Cerebellar nuclear complex (tissue), 1 donor: ENCODE results near the gene OSCP1.

ENCODE experiments used
- DNase-seq, 2 experiments: peaks; one replicate each; lab custom pipeline; 2025; lab: John Stamatoyannopoulos, UW

Gene OSCP1

DNA sequence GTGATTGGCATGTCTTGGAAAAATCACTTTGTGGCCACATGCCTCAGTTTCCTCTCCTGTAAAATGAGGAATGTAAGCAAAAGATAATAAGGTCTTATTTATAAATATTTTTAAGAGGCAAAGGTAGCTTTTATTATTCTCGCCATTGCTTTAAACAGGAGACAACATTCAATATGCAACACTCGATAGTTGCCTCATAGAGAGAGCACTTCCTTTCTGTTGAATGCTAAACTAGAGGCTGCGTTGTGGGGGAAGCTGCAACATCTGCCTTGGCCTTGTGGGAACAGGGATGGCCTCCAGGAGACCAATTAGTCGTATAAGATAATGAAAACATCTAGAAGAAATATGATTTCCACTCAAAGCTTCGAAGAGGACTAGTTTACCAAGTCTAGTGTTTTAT lies 3.5 kb downstream of the OSCP1 start:
- DNase-seq = no peak

DNA sequence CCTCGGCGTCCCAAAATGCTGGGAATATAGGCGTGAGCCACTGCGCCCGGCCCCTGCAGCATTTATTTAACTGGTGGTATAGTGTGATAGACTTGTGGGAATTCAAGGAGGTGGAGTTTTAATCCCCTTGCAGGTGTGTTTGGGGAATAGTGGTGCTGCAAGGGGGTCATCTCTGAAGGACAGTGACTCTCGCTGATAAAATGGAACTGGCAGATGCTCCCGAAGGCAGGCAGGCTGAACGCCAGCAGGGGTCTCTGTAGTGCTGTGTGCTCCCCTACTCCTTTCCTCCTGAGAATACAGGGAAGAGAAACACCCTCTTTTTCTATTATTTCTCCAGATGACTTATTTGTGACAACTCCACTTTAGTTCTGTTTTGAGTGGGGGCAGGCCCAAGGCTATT lies 4.0 kb downstream of the OSCP1 start:
- DNase-seq = no peak

DNA sequence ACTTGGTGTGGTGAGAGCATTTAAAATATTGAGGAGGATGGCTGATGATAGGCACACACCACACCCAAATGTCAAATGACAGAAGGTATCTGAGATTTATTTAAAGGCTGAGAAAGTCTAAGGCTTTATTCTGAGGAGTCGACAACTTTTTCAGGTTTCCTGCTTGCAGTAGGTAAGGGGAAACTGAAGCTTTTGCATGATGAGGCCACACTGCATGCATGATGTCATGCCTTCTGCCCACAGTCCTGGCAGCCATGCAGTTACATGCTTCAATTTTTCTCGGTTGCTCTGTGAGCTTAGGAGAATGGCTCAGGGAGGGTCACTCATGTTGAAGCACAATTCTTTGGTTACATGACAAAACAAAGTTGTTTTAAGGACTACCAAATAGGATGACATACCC lies 7.0 kb downstream of the OSCP1 start:
- DNase-seq = no peak

DNA sequence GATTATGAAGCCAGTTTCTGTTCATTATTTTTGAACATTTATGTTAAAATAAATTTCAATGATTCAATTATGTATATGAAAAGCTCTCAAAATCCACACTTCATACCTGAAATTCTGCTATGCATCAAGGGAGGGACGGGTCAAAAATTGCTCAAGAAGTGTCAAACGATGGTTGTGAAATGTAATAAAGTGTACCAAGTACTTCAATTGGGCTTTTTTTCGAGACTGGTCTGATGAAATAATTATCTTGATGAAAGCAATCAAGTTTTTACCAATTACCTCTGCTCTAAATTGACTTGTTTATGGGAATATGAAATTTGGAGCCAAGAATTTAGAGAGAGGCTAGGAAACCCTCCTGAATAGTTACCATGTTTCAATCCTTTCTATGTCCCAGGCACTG lies 7.9 kb downstream of the OSCP1 start:
- no peak for DNase-seq

DNA sequence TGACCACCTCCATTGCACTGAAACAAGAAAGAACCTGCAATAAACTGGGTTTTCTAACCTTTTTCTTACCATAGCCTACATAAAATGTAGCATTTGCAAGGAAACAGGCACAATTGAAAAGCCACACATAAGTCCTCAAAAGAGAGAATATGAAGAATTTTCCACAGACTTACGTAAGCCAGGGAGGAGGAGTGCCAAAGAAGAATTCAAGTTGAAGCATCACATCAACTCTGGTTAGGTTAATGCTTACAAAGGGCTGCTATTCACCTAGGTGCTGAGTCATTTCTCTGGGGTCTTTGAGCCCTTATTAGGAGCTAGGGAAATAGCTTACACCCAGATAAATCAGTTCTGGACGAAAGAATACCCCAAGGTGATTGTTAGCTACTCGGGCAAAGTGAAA lies 9.6 kb downstream of the OSCP1 start:
- DNase-seq = no peak

DNA sequence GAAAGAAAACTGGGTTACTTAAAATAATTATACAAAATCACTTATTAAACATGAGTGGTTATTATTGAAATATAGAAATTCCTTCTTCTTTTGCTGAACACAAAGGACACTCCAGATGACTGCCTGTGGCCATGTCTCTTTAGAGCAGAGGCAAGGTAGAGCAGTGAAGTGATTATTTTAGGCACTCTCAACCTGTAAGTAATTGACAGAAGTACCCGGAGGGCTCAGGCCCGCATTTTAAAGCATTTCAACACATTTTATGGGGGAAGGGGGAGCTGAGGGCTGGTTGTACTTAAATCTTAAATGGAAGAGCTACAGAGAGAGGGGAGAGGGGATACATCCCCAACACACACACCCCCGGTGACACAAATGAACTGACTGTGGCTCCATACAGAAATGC lies 10.2 kb downstream of the OSCP1 start:
- no peak for DNase-seq

DNA sequence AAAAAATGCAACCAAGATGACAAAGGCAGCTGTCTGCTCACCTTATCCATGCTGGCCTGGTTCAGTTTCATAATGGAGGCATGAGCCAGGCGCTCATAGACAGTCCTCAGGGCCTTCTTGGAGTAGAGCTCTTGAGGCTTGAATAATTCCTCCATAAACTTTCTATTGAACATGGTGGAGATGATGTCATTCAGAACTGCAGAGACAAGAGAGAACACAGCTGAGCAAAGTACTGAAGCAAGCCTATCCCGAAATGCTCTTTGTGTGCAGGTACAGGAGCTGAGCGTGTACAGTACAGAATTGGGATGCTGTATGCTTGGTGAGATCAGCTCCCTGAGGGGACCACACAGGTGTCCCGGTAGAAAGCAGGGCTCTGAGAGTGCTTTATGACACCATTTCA lies 11.5 kb downstream of the OSCP1 start:
- no peak for DNase-seq

DNA sequence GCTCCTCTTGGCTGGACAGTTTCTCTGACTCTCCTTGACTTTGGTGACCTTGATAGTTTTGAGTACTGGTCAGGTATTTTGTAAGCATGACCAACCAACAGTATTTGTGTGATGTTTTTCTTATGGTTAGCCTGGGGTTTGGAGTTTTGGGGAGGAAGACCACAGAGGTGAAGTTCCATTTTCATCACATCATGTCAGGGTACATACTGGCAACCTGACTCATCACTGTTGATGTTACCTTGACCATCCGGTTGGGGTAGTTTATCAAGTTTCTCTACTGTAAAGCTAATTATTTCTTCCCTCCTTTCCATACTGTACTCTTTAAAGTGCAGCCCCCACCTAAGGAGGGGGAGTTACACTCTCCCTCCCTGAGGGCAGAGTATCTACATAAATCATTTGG lies 13.4 kb downstream of the OSCP1 start:
- no peak for DNase-seq

DNA sequence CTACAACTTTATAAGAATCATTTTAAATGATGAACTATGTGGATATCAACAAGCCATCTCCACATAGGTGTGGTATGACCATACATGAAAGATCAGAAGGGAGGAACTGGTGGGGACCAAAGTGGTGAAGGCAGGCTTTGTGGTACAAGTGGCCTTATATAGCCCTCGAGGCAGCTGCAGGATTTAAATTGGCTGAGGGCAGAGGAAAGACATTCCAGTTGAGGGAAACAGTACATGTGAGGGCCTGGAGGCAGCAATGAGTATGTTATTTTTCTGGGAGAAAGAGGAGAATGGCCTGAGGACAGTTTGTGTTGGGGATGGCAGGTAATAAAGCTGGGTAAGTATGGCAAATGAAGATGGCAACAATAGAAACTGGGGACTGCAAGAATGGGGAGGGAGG lies 17.1 kb downstream of the OSCP1 start:
- DNase-seq = no peak

DNA sequence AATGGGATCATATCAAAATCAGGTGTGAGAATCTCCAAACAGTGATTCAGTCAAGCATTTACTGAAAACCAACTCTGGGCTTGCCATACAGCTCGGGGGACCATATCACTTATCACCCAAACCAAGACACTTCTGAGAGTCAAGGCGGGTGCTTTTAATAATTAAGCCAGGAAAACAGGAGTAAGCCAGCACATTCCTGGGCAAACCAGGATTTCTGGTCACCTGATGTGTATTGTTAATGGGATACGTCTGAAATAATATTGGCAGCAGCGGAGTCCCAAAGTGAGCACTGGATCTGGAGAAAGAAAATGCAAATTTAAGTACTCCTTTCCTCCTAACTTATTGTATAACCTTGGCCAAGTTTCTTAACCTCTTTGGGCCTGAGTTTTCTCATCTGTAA lies 17.6 kb downstream of the OSCP1 start:
- no peak for DNase-seq

DNA sequence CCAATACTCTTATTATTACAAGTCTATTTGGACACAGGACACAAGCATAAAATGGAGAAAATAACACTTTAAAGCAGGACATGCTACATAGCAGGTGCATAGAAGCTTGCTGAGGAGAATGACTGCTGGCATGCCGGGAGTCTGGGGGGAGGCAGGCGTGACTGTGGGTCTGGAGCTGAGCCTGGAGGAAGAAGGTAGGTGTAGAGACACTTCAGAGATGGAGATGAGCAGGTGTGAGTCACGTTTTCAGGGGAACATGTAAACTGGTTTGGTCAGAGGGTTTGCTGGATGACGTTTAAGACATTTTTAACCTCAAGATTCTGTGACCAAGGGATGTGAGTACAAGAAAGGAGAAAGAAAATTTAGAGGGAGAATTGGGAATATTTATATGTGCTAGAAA lies 24.5 kb downstream of the OSCP1 start:
- DNase-seq = no peak

DNA sequence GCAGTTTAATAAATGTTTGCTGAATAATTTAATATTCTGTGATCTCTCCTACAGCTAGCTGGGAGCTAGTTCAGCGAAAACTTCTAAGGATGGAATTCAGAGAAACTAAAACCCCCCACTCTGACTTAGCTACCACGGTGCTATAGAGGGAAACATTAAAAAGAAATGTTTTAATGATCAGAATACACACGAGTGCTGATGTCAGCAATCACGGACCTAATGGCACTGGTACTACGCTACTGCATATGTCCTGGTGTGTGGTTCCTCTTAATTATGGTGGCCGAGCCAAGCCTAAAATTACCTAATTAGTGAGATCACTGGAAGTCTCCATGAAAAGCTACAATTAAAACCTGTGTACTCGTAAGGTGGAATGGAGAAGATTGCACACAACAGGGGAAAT lies 28.6 kb downstream of the OSCP1 start:
- no peak for DNase-seq

DNA sequence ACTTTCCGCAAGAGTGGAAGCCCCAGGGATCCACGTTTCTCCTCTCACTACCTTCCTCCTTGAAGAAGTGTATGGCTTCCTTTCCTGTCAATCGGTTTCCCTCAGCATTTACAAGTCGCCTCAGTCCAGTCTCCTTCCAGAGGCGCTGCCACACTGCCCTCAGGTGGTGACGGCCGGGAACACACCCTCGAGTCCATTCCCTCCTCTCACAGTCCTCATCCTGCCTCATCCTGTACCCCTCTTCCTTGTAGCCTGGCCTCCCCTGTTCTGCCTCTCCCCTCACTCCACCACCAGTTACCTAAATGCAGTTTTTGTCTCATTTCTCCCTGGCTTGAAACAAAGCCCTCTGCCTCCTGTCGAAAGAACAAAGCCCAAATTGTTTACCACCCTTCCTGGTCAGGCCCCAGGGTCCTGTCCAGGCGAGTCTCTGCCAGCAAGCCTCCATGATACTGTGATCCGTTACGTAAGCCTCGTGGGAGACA lies 29.4 kb downstream of the OSCP1 start:
- peak in 1 of 2 experiments; percentile 59 for DNase-seq

DNA sequence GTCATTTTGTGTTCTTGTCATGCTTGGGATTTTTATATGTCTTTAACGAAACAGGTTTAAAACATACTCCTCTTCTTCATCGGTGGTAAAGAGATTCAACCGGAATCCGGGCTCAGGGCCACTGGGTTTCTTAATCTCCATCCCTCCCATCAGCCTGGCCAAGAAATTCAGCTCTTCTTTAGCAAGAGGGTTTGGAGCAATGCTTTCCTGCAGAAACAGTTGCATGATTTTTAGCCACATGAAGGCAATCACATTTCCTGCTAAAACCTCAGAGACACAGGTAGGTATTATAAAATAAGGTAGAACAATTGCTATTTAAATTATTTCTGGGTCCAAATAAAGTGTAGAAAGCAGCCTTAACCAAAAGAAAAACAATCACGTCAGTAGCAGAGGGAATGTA lies 29.8 kb downstream of the OSCP1 start:
- DNase-seq = no peak

DNA sequence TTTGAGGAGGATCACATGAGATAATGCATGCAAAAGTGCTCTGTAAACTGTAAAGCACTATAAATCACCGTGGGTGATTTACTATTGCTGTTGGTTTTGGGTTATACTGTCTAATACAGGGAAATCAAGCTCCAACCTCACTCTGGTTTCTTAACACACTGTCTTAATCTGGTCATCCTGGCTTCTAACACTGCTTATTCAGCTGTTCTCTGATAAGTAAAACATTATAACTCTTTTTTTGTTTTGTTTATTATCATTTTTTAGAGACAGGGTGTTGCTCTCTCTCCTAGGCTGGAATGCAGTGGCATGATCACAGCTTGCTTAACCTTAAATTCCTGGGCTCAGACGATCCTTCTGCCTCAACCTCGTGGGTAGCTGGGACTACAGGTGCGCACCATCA lies 30.7 kb downstream of the OSCP1 start:
- DNase-seq = no peak

DNA sequence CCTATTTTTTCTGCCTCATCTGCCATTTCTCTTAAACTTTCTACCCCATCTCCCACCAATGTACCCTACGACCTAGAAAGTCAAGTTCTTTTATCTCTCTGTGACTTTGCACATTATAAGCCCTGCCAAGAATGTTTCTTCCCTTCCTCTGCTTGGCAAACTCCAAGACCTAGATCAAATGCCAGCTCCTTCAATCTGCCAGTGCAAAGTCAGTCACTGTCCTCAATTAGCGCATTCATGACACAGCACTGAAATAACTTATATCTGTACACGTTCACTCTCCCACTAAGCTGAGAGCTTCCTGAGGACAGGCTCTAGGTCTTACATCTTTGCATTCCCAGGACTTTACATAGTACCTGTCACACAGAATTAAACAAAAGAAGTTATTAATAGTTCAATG lies 31.1 kb downstream of the OSCP1 start:
- DNase-seq = no peak

DNA sequence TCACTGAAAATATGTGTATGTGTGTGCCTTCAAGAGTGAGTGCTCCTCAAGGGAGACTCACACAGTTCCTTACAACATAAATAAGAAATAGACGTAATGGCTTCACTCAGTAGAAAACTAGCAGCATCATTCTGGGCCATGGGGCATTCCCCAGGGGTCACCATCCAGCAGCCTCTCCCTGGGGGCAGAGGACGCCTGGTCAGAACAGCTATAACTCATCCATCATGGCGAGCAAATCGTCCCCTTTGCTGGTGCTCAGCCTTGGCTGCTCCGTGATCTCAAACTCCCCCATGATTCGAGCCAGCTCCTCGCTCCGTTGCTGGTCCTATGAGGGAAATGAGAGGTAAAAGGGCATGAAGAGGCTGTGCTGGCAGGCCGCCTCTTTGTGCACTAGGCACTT lies 32.3 kb downstream of the OSCP1 start:
- no peak for DNase-seq

DNA sequence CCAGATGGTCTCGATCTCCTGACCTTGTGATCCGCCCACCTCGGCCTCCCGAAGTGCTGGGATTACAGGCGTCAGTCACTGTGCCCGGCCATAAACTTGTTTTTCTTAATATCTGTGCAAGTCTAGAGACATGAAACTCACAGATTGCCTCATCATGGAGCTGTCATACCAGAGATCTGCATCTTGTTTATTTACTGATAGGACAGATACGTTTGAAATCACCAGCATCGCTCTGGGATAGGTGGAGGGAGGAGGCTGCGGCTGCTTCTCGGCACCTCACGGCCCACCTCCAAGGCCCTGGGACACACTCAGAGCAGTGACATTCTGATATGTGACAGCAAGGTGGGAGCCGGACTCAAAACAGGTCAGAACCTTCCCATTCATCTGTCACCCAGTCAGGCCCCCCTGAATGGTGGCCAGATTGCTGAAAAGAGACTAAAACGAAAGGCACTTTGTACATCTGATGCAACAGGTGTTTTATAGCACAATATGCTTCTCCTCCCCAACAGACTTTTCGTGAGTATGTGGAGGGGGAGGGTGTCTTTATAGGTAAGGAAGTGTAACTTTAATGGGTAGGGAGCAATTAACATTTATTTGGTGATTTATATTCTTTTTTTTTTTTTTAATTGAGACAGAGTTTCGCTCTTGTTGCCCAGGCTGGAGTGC lies 34.5 kb downstream of the OSCP1 start:
- DNase-seq = no peak

DNA sequence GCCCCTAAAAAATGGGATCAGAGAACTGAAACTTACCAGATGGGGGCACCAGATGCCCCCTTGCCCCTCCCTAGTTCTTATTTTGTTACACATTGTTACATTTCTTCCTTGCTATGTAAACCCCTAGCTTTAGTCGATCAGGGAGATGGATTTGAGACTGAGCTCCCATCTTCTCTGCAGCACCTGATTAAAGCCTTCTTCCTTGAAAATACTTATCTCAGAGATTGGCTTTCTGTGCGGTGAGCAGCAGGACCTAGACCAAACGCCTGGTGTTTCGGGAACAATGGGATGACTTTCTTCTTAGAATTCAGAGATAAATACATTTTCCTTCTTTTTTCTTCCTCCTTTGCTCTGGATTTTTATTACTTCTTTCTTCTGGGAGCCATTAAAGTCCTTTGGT lies 35.9 kb downstream of the OSCP1 start:
- DNase-seq = no peak

DNA sequence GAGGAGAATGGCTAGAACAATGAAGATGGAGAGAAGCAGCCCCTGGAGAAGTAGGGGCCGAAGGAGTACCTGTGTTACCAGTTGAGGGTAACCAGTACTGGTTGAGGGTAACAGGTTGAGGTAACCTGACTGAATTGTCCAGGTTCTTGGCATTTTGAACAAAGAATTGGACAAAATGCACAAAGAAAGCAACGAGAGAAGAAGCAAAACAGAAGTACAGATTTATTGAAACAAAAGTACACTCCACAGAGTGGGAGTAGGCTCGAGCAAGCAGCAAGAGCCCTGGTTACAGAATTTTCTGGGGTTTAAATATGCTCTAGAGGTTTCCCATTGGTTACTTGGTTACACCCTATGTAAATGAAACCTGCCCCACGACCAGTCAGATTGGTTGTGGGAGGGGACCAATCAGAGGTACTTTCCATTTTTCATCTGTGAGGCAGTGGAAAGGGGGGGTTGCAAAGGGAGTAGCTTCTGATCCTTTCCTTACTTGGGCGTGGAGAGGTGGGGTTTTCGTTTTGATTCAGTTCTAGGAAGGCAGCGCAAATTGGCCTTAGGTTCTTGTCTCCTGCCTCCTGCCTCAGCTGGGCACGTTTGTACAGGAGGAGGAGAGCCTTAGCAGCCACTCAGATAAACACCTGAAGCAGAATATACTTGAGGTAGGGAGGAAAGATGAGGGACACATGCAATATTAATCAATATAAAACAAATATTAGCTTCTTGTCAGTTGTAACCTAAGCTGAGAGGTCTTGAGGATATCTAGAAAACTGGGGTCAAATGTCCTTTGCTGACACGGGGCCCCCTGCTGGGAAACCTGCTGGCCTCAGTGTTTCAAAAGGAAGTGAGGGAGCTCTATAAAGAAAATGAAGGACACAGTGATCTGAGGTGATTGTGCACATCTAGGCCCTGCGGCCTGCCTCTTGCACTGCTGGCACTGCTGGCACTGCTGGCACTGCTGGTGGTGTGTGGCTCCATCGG lies 38.3 kb downstream of the OSCP1 start:
- no peak for DNase-seq

DNA sequence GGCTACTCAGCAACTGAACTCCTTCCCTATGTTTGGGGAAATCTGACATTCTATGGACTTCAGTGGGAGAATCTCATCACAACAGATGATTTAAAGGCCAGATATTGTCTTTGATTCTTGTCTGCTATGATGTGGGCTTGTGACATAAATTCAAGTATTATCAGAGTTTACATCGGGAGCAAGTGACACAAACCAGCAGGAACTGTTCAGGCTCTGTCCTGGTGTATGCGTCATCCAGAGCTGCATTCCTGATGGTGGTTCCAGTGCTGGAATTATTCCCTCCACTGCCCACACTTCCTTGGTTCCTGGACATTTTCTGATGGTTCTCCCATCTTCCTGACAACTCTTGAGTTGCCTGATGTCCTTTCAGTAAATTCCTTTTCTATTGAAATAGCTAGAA lies 41.8 kb downstream of the OSCP1 start:
- no peak for DNase-seq

DNA sequence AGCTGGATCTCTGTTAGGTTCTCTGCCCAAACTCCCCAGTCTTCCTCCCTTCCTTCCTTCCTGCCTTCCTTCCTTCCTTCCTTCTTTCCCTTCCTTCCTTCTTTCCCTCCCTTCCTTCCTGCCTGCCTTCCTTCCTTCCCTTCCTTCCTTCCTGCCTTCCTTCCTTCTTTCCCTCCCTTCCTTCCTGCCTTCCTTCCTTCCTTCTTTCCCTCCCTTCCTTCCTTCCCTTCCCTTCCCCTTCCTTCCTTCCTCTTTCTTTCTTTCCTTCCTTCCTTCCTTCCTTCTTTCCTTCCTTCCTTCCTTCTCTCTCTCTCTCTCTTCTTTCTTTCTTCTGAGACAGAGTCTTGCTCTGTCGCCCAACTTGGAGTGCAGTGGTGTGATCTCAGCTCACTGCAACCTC lies 43.8 kb downstream of the OSCP1 start:
- no peak for DNase-seq

DNA sequence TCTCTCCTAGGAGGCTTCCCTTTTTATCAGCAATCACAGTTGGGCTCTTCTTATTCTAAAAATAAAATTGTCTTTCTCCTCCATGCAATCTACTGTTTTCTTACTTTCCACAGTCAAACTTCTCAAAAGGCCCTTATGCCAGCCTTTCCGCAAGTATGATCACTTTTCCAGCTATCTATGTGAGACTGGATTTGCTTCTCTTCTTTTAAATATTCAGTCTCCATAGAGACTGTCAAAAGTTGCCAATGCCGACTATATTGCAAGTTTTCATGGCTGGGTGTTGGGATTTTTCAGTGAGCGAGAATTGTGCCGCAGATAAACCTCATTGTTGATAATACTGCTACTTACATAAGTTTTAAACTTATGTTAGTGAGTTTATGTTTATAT lies 47.8 kb downstream of the OSCP1 start:
- DNase-seq = no peak
